Epidermal melanocyte (primary cell): ENCODE results near the gene KCNG2.

Source experiments
- DNase-seq: peaks from one replicate; pipeline ENCODE4 v3.0.0; 2011; ENCODE audit warnings: low spot score; ENCODE audit not compliant: insufficient read length

Gene KCNG2

GRCh38 chr18:79904357-79905147 lies 106.8 kb downstream of the KCNG2 start:
- DNase-seq, result no peak

GRCh38 chr18:79905389-79905911 lies 107.7 kb downstream of the KCNG2 start:
- DNase-seq, result no peak

GRCh38 chr18:79905993-79906392 lies 108.3 kb downstream of the KCNG2 start:
- no peak for DNase-seq

GRCh38 chr18:79906706-79907105 lies 109.0 kb downstream of the KCNG2 start:
- no peak for DNase-seq

GRCh38 chr18:79910563-79911343 lies 113.0 kb downstream of the KCNG2 start:
- DNase-seq, result no peak

- DNase-seq, result no peak
Observed at GRCh38 chr18:79911344-79912270, 113.9 kb downstream of the KCNG2 start.

- DNase-seq, result no peak
Observed at GRCh38 chr18:79912409-79912991, 114.8 kb downstream of the KCNG2 start.

GRCh38 chr18:79912994-79913831 lies 115.5 kb downstream of the KCNG2 start:
- DNase-seq, result no peak

- DNase-seq, result no peak
Observed at GRCh38 chr18:79914614-79915160, 116.9 kb downstream of the KCNG2 start.

GRCh38 chr18:79915161-79916127 lies 117.7 kb downstream of the KCNG2 start:
- DNase-seq, result no peak

GRCh38 chr18:79916128-79916494 lies 118.4 kb downstream of the KCNG2 start:
- no peak for DNase-seq

GRCh38 chr18:79916546-79917168 lies 118.9 kb downstream of the KCNG2 start:
- DNase-seq, result no peak

GRCh38 chr18:79917169-79917852 lies 119.6 kb downstream of the KCNG2 start:
- no peak for DNase-seq

- DNase-seq, result no peak
Observed at GRCh38 chr18:79917853-79918614, 120.3 kb downstream of the KCNG2 start.

GRCh38 chr18:79918615-79919011 lies 120.9 kb downstream of the KCNG2 start:
- DNase-seq, result no peak

- no peak for DNase-seq
Observed at GRCh38 chr18:79919089-79919488, 121.4 kb downstream of the KCNG2 start.
